Dedifferentiated amniotic fluid mesenchymal stem cell (primary cell): ENCODE data around the gene KRTAP9-6.
"Not testable (repeated sequence)": the region's sequence is repeated elsewhere in the genome, so short reads cannot be mapped to it uniquely, and the experiment has no call there.

Source experiments
- DNase-seq: peaks from one replicate; pipeline ENCODE4 v3.0.0-alpha.2; 2016; ENCODE audit errors: extremely low spot score

The KRTAP9-6 gene

DNA sequence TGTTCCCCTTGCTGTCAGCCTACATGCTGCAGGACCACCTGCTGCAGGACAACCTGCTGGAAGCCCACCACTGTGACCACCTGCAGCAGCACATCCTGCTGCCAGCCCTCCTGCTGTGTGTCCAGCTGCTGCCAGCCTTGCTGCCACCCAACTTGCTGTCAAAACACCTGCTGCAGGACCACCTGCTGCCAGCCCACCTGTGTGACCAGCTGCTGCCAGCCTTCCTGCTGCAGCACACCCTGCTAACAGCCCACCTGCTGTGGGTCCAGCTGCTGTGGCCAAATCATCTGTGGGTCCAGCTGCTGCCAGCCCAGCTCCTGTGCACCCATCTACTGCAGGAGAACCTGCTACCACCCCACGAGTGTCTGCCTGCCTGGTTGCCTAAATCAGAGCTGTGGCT, 6.1 kb downstream of the KRTAP9-6 start:
- not testable (repeated sequence) for DNase-seq

DNA sequence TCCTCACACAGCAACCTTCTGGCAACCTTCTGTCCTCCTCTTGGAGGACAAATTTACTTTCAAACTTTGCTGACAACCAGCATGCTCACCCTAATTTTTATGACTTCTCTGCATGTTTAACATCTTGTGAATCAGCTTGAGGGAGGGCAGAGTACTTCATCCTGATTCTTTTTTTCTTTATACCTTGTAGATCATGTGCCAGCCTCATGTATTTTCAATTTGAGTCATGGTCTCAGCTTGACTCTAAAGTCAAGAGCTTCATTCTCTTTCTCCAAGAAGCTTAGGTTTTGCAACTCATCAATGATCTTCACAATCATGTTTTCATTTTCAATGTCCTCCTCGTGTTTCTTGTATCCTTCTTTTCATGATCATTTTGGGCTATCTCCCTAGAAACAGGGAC, 6.7 kb downstream of the KRTAP9-6 start:
- no peak for DNase-seq

DNA sequence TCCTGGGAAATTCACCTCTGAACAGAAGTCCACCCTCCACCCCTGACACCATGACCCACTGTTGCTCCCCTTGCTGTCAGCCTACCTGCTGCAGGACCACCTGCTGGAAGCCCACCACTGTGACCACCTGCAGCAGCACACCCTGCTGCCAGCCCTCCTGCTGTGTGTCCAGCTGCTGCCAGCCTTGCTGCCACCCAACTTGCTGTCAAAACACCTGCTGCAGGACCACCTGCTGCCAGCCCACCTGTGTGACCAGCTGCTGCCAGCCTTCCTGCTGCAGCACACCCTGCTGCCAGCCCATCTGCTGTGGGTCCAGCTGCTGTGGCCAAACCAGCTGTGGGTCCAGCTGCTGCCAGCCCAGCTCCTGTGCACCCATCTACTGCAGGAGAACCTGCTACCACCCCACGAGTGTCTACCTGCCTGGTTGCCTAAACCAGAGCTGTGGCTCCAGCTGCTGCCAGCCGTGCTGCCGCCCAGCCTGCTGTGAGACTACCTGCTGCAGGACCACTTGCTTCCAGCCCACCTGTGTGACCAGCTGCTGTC, 10.5 kb downstream of the KRTAP9-6 start, which contains the start of gene KRTAP9-7:
Gene KRTAP9-7, plus strand, starts transcription at position 51 of the 543 bp plus-strand sequence. Its CDS starts 0 bp downstream, at position 51.
- DNase-seq: not testable (repeated sequence)

DNA sequence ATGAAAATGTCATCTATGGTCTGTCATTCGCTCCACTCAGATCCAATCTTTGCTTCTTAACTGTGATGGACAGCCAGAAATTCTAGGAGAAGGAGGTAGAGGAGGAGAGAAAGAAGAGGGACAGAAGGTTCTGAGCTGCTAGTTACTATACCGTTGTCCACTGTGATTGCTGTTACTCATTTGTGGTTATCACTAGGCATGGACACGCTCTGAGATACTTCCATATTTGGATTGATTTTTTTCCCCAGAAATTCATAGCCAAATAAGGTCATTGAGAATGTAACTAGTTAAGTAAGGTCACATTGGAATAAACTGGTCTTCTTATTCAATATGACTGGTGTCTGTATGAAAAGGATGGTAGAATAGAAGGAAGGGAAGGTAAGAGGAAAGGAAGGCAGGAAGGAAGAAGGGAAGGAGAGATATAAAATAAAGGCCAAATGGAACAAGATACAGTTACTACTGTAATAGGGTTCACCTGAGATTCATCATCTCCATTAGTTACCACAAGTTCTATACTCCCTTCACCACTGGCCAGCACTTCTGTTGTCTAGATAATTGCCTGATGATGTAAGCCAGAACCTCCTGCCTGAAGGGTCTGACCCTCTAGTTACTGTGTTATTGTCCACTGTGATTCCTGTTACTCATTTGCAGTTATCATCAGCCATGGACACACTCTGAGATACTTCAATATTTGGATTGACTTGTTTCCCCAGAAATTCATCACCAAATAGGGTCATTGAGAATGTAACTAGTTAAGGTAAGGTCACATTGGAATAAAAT, 13.2 kb downstream of the KRTAP9-6 start:
- DNase-seq: no peak

DNA sequence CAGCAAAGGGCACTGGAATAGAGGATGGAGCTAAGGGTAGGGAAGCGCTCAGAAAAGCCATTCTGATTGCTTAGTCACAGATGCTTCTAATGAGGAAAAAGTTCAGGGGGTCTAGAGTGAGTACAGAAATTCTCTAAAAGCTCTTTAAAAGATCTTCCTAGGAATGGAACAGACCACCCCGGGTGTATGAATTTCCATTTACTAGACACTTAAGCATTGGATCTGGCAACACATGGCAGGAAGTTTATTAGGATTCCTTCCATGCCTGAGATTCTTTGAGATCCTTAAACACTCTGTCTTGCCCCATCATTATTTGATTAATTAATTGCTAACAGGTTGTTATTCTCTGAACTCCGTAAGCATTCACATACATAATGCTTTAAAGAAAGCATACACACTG, 18.9 kb downstream of the KRTAP9-6 start:
- DNase-seq: no peak

DNA sequence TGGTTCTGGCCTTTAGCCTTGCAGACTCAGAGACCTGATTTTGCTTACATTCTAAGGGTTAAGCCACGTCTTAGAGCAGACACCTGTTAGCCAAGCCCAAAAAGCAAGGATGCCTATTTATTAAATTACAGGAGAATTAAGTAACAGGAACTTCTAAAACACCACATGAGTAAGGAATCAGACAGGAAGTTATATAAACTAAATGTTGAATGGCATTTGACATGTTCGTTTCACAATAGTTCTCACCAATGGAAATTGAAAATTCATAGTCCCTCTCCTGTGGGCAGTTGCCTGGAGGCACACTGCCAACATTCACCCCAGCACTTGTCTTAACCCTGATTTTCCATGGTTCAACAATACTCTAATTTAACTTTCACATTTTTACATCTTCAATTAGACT, 19.4 kb downstream of the KRTAP9-6 start:
- DNase-seq: no peak

DNA sequence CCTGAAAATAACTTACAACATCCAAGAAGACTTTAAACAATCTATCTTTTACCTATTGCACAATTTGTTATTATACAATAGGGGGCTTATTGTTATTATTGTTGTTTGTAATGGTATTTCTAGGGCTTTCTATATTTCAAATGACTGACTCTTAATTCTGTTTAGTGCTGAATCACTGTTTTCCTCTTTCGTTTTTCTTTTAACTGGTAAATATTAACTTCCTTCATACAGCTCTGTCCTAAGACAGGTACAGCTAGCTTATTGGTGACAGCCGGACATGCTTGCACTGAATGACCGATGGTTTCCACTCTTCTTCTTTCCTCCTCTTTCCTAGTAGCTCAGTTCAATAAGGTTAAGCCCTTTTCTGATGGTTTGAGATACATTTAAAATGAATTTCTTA, 21.9 kb downstream of the KRTAP9-6 start:
- no peak for DNase-seq

DNA sequence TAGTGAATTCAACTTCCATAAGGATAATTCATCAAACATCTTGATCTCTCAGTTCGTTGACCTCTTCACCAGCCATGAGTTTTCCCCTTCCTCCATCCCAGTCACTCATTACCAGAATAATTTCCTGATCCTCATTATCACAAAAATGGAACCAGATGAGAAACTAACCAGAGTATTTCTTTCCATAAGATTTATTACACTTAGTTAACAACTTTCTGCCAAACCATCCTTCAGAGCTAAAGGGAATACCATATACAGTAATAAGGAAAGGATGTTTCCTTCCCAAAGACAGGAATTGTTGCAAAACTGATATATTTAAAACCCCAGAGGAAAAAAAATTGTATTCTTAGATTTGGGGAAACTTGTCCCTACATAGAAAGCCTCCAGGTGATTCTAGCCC, 28.8 kb downstream of the KRTAP9-6 start:
- no peak for DNase-seq

DNA sequence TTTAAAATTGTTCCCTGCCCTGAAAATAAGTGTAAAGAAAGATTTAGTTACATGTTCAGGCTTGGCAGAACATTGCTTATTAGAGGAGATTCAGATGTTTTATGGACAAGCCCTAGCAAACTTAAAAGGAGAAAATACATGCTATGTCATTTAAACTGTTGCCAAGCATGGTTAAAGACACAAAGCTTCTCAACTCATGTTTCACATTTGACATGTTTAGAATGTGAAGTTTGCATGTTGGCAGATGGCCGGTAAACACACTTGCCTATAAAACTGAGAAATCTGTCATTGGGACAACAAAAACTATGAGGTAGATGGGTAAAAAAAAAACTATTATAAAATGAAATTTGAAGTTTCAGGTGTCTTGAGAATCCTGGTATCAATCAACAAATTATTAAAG, 31.7 kb downstream of the KRTAP9-6 start:
- no peak for DNase-seq

DNA sequence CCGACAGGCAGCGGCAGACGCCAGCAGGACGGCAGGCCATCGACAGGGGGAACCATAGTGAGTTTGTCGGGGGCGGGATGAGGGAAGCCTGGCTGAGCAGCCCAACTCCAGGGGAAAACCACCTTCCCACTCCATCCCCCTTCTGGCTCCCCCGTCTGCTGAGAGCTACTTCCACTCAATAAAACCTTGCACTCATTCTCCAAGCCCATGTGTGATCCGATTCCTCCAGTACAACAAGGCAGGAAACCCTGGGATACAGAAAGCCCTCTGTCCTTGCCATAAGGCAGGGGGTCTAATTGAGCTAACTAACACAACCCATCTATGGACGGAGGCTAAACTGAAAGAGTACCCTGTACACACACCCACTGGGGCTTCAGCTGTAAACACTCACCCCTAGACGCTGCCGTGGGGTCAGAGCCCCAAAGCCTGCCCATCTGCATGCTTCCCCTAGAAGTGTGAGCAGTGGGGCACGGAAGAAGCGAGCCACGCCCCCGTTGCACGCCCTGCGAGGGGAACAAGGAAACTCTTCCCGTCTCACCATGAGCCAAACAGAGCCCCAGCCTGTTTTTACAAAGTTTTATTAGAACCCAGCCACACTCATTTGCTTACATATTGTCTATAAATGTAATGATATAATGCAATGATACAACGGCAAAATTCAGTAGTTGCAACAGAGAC, 33.4 kb downstream of the KRTAP9-6 start:
- no peak for DNase-seq

DNA sequence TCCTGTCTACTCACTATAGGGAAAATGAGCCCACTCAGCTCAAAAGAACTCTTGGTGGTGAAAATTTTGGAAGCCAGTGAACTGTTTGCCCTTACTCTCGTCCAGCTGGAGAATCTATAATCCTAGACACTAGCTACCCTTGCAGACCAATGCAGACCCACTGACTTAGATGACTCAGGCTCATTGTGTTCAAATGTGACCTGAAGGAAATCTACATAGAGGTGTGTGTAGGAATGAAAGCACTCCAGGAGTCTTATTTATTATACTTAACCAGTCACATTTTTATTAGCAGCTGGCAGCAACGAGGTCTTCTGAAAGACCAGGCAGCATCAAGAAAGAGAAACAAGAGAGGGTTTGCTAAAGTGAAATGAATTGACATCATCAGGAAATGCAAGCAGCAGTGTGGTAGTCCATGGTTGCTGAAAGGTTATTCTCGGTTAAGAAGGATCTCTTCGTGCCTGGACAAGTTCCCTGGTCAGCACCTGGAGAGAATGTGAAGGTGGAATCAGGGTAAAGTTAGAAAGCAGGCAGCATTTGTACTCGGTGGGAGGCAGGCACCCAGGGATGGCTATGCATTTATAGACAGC, 36.1 kb downstream of the KRTAP9-6 start:
- no peak for DNase-seq

DNA sequence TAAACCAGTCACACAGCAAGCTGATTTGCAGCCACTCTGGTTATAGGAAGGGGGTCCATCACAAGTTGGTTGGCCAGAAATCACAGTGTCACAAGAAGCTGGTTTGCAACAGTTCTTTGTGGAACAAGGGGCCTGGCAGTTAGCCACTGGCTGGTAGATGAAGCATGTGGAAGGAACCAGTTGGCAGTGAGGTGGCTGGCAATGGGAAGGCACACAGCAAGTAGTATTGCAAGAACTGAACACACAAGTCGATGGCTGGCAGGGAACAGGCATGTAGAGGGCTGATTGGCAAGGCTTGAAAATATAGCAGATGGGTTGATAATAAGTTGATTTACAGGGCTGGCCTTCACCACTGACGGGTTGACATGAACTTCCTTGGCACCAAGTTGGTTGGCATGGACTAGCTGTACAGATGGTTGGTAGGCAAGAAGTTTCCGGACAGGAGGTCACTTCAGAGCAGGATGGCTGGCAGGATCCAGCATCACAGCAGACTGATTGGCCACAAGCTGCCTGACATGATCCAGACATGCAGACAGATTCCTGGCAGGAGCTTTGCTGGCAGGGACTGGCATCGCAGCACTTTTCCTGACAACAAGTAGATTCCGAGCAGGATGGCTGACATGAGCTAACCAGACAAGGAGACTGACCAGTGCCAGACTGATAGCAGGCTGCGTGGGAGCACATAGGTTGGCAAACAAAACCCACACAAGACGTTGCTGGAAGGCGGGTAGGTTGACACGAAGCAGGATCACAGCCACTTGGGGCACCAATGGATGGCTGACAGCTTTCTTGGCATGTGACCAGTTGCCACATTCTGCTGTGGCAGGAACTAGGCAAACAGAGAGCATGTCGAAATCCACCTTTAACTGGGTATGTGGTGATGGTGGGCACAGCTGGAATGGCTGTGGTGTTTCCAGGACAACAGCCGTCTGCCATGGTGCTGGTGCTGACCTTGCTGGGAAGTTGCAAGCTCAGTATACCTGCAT, 37.0 kb downstream of the KRTAP9-6 start, which contains the start of gene KRTAP29-1:
Gene KRTAP29-1, minus strand, starts transcription at position 936 of the 986 bp plus-strand sequence. Its CDS starts 0 bp downstream, at position 936.
- DNase-seq: no peak

DNA sequence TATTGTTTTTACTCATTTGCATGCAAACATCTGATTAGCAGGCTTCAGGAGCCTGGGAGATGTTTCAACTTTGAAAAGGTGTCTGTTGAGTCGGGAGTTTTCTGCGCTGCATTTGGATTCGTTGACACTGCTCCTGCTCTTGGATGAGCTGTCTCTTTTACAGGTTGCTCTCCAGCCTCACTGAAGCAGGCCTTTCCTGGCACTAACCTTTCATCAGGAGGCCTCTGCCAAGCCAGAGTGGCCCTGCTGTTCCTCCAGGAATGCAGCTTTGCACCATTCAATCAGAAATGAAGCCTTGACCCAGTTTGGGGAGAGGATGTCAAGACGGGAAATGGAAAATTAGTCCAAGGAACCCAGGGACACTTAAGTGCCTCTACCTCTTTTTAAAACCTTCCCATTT, 37.8 kb downstream of the KRTAP9-6 start:
- no peak for DNase-seq

DNA sequence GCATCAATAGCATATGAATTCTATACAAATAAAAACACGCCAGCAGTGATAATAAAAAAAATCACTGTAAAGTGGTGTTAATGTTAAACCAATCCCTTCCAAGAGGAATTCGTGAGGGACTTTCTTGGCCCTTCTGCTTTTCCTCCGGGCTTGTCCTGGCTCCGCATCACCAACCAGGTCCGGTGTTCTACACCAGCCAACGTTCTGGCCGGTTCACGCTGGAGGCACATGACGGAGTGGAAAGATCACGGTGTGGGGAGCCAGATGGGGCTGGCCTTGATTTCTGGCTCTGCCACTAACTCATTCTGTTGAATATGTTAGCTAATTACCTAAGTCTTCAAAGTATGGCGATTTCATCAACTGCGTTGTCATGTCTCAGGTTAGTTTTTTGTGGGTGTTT, 38.9 kb downstream of the KRTAP9-6 start:
- no peak for DNase-seq

DNA sequence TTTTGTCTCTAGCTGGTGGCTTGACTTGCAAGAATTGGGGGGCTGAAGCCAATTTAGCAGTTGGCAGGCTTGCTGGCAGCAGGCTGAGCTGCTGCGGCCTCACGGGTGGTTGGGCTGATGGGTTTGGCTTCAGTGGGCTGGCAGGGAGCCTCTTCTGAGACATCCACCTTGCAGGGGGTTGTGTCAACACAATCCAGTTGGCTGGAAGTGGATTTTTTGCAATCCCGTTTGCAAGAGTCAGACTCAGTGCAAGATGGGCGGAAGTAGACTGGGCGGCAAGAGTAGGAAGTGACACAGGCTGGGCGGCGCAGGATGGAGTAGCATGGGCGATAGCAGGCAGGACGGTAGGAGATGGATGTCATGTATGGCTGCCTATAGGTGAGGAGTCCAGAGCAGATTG, 42.5 kb downstream of the KRTAP9-6 start:
- no peak for DNase-seq

DNA sequence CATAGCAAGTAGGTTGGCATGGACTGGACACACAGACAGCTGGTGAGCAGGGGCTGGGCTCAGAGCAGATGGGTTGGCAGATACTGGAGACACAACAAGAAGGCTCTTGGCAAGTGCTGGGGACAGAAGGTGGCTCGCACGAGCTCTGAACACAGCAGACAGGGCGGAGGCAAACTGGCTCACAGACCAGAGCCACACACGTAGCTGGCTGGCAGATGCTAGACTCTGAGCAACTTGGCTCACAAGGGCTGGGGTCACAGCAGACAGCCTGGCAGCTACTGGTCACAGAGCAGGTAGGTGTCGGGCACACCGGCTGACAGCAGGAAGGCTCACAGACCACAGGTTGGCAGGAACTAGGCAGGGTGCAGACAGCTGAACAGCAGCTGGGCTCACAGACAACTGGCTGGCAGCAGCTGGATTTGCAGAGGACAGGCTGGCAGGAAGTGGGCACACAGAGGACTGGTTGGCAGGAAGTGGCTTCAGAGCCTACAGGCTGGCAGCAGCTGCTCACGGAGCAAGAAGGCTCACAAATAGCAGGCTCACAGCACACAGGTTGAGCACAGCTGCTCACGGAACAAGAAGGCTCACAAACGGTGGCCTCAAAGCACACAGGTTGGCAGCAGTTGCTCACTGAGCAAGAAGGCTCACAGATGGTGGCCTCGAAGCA, 43.2 kb downstream of the KRTAP9-6 start:
- no peak for DNase-seq

DNA sequence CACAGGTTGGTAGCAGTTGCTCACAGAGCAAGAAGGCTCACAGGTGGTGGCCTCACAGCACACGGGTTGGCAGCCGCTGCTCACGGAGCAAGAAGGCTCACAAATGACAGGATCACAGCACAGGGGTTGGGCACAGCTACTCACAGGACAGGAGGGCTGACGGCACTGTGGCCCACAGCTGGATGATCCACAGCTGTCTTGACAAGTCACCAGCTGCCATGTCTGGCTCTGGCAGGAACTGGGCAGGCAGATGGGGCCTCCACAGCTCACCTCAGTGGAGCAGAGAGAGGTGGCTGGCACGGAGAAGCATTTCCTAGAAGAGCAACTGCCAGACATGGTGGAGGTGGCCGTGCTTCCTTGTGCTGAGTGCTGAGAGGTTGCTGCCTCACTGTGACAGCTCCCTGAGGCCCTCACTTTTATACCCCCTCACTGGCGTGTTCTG, 43.8 kb downstream of the KRTAP9-6 start, which contains the start of gene KRTAP16-1:
Gene KRTAP16-1, minus strand, starts transcription at position 392 of the 442 bp plus-strand sequence. Its CDS starts 56 bp downstream, at position 336.
- DNase-seq: no peak

DNA sequence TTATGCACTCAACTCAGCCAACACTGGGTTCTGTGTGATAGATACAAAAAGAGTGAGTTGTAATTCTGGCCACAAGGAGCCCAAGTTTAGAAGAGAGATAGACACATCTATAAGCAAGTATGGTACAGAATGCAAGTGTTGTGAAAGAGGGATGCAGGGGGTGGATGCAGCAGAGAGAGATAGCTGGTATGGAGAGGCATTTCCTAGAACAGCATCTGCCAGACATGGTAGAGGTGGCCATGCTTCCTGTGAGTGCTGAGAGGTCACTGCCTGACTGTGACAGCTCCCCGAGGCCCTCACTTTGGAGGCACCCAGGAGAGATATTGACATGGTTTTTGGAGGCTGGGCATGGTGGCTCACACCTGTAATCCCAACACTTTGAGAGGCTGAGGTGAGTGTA, 45.9 kb downstream of the KRTAP9-6 start:
- no peak for DNase-seq

DNA sequence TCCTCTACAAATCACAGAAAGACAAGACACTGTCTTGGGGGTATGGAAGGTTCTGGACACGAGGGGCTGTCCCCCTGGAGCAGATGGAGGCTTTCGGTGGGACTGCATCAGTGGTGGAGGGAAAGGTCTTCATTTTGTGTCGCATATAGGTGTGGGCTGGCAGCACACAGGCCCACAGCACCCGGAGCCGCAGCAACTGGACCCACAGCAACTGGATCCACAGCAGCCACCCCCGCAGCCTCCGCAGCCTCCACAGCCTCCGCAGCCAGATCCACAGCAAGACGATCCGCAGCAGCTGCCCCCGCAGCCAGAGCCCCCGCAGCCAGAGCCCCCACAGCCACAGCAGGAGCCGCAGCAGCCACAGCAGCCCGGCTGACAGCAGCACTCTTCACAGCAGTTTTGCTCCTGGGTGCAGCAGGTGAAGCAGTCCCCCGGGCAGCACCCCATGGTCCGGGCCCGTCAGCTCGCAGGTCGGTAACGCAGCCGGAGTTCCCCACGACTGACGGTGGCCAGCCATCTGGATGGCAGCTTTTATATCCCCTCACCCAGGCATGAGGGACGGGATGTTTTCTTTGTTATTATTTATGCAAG, 50.1 kb downstream of the KRTAP9-6 start, which contains the start of gene KRTAP17-1:
Gene KRTAP17-1, minus strand, starts transcription at position 507 of the 591 bp plus-strand sequence. Its CDS starts 60 bp downstream, at position 447.
- DNase-seq: no peak
